Endothelial cell (in vitro differentiated cells): Measurements from ENCODE around the gene SPATA17. TPM values are rescaled to one million over a fixed set of nuclear protein-coding genes. Genes with fewer than 3 reads are reported as not detected.

Experiments used
- DNase-seq: peaks from one replicate; pipeline ENCODE4 v3.0.0; 2021; ENCODE audit warnings: low spot score
- H3K27ac Mint-ChIP-seq: one replicate; pipeline ENCODE4 v1.8.0; 2021; ENCODE audit warnings: mixed read lengths, inconsistent platforms; ENCODE audit not compliant: unreplicated experiment
- H3K27me3 Mint-ChIP-seq: one replicate; pipeline ENCODE4 v1.8.0; 2021; ENCODE audit warnings: mild to moderate bottlenecking, moderate library complexity, mixed read lengths, inconsistent platforms; ENCODE audit not compliant: unreplicated experiment
- H3K36me3 Mint-ChIP-seq: one replicate; pipeline ENCODE4 v1.8.0; 2021; ENCODE audit warnings: mild to moderate bottlenecking, low read depth, mixed read lengths, inconsistent platforms; ENCODE audit not compliant: unreplicated experiment
- H3K4me1 Mint-ChIP-seq: one replicate; pipeline ENCODE4 v1.8.0; 2021; ENCODE audit warnings: mild to moderate bottlenecking, mixed read lengths, inconsistent platforms; ENCODE audit not compliant: unreplicated experiment
- H3K4me3 Mint-ChIP-seq: one replicate; pipeline ENCODE4 v1.8.0; 2021; ENCODE audit warnings: mild to moderate bottlenecking, mixed read lengths, inconsistent platforms; ENCODE audit not compliant: unreplicated experiment
- H3K9me3 Mint-ChIP-seq: one replicate; pipeline ENCODE4 v1.8.0; 2021; ENCODE audit warnings: mixed read lengths, inconsistent platforms; ENCODE audit not compliant: unreplicated experiment
- total RNA-seq: library from RNA; stranded (reverse); fragmentation: NEBNext Ultra II Directional; extraction: Animal tissue kit (Norgen Biotek cat#: 25700); gene quantifications from one replicate; pipeline ENCODE4 v1.2.1, GENCODE V29; 2021; ENCODE audit not compliant: unreplicated experiment
- TF ChIP-seq, protein P1 (sequence below): fragments of 200-600 bp; sonication (generic); IDR thresholded peaks from one replicate; pipeline ENCODE4 v1.5.0; 2021; ENCODE audit warnings: antibody characterized with exemption; ENCODE audit not compliant: unreplicated experiment

SPATA17 gene
- total RNA-seq, 1 donor from 2014 or later = 0.36 TPM

DNA sequence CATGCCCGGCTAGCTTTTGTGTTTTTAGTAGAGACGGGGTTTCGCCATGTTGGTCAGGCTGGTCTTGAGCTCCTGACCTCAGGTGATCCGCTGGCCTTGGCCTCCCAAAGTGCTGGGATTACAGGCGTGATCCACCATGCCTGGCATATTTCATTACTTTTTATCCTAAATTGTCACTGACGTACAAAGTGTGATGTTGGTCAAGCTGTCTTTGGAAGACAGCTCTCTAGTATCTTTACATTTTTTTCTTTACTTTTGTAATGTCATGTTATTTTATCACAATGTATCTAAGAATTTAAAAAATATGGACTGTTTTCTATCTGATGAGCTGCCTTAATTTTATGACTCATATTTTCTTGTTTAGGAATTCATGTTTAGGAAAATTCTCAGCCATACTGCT, 72.2 kb downstream of the SPATA17 start:
- no peak for DNase-seq
- Mint-ChIP-seq H3K36me3 (no peaks in the 10 kb centered on the region), H3K4me3 (no peak overlapping the region), H3K27ac (no peak overlapping the region), H3K27me3 (no peaks in the 10 kb centered on the region), H3K9me3 (no peaks in the 10 kb centered on the region), H3K4me1 (no peaks in the 10 kb centered on the region)
- TF ChIP-seq, protein P1, sequence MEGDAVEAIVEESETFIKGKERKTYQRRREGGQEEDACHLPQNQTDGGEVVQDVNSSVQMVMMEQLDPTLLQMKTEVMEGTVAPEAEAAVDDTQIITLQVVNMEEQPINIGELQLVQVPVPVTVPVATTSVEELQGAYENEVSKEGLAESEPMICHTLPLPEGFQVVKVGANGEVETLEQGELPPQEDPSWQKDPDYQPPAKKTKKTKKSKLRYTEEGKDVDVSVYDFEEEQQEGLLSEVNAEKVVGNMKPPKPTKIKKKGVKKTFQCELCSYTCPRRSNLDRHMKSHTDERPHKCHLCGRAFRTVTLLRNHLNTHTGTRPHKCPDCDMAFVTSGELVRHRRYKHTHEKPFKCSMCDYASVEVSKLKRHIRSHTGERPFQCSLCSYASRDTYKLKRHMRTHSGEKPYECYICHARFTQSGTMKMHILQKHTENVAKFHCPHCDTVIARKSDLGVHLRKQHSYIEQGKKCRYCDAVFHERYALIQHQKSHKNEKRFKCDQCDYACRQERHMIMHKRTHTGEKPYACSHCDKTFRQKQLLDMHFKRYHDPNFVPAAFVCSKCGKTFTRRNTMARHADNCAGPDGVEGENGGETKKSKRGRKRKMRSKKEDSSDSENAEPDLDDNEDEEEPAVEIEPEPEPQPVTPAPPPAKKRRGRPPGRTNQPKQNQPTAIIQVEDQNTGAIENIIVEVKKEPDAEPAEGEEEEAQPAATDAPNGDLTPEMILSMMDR = no peak

DNA sequence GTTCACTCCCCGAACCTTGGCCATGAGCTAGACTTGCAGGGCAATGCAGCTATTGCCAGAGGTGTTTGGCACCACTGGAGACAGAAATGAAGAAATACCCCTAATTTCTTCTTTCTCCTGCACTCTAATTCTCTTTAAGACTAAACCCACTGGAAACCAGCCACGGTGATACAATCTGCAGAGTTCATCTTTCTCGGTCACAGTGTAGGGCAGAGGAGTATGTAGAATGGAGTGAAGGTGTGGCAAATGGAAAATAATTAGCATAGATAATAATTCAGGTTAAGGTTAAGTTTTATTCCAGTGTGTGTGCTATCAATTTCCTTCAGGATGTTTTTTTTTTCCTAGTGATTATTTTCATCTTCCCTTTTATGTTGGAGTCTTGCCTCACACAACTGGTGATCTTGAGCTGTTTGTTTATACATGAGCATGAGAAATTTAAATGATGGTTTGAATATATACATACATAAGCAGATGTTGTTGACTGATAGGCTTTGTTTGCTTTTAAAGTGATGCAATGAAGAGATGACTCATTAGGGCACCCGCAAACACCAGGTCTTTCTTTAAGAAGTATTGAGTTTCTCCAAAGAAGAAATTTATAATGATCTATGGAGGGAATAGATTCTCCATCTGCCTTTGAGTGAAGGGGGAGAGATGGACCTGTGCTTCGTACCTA, 81.9 kb downstream of the SPATA17 start:
- Mint-ChIP-seq H3K4me3 (no peak overlapping the region), H3K4me1 (peaks cover 4% of the 10 kb centered on the region), H3K9me3 (no peaks in the 10 kb centered on the region), H3K36me3 (no peaks in the 10 kb centered on the region), H3K27me3 (no peaks in the 10 kb centered on the region), H3K27ac (no peak overlapping the region)
- TF ChIP-seq, protein P1 = no peak
- DNase-seq = no peak

DNA sequence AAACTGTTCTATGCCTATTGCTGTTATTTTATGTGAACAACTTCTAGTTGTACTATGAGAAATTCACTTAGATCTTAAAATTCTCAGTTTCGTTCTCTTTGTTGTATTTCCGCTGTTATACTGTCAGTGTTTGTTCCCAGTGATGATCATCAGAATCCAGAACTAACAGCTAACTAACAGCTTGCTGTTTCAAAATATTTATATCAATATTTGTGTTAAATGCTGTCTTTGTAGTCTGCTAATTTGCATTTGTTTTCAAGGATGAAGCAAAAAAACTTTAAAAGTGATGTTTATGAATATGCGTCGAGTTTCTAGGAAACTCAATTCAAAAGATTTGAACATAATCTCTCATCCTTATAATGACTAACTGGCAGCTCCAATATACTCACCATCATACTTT, 84.5 kb downstream of the SPATA17 start:
- Mint-ChIP-seq H3K9me3 (no peaks in the 10 kb centered on the region), H3K4me3 (no peak overlapping the region), H3K27me3 (no peaks in the 10 kb centered on the region), H3K27ac (no peak overlapping the region), H3K36me3 (no peaks in the 10 kb centered on the region), H3K4me1 (peaks cover 4% of the 10 kb centered on the region)
- TF ChIP-seq, protein P1 = no peak
- DNase-seq = no peak

DNA sequence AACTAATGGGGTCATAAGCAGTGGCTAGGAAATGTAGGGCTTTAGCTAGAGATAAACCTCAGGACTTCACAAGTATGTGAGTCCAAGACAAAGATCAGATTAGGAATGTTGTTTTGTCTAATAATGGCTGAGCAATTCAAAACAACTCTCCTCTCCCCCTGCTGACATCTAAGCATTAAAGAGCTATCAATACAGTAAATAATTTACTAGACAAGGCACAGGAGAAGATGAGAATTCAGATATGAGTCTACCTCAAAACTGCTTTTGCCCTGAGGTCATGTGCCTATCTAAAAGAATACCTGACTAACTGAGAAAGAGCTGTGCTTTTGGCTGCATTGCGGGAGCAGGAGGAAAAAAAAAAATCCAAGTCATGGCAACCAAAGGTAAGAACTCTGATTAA, 86.8 kb downstream of the SPATA17 start:
- DNase-seq = no peak
- Mint-ChIP-seq H3K27ac (no peak overlapping the region), H3K4me1 (peaks cover 3% of the 10 kb centered on the region), H3K9me3 (no peaks in the 10 kb centered on the region), H3K36me3 (no peaks in the 10 kb centered on the region), H3K27me3 (no peaks in the 10 kb centered on the region), H3K4me3 (no peak overlapping the region)
- TF ChIP-seq, protein P1 = no peak

DNA sequence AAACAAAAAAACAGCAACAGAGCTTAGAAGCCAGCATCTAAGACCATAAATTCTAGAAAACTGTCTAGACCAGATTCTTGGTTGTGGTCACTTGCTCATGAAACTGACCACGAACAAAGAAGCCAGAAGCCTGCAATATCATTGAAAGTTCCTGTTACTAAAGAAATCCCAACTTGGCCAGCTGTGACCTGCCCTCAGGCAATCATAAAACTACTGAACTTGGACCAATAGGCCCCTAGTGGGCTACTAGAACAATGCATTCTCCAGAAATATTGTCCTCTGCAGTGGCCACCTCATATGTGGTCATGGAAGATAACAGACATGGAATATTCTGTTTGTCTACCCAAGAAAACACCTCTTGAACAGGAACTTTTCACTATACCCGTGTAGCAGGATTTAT, 87.7 kb downstream of the SPATA17 start:
- Mint-ChIP-seq H3K9me3 (no peaks in the 10 kb centered on the region), H3K27me3 (no peaks in the 10 kb centered on the region), H3K36me3 (no peaks in the 10 kb centered on the region), H3K4me1 (no peaks in the 10 kb centered on the region), H3K27ac (no peak overlapping the region), H3K4me3 (no peak overlapping the region)
- DNase-seq = no peak
- TF ChIP-seq, protein P1 = peak; percentile 25
